AG04450 (cell line): ENCODE measurements around the gene VWF. TPM values are rescaled to one million over a fixed set of nuclear protein-coding genes. Genes with fewer than 3 reads are reported as not detected.

ENCODE experiments used
- CTCF ChIA-PET: fragments of 300-600, 350-600 bp; formaldehyde crosslinking; extraction: SDS; loops from one replicate; lab custom pipeline; 2022; ENCODE audit warnings: antibody characterized with exemption, inconsistent platforms; lab: Charles Lee
- POLR2A ChIA-PET: fragments of 350-600 bp; formaldehyde crosslinking; extraction: SDS; loops from one replicate; lab custom pipeline; 2021; ENCODE audit warnings: antibody characterized with exemption, inconsistent platforms; lab: Yijun Ruan, JAX
- DNase-seq: peaks from one replicate; pipeline ENCODE4 v3.0.0-alpha.2; 2011; ENCODE audit warnings: low read depth, low spot score
- H3K27ac ChIP-seq: one replicate; pipeline ENCODE4 v1.5.1; 2012; ENCODE audit warnings: low read depth, low read length, control low read depth
- H3K27me3 ChIP-seq: one replicate; pipeline ENCODE4 v1.6.0; 2012; ENCODE audit warnings: low read length; ENCODE audit not compliant: control insufficient read depth, insufficient read depth
- H3K4me3 ChIP-seq: 2 replicates; pipeline ENCODE4 v1.5.1; 2011; ENCODE audit warnings: mild to moderate bottlenecking, low read depth, low read length, control low read depth
- H3K9me3 ChIP-seq: 2 replicates; pipeline ENCODE4 v1.5.1; 2012; ENCODE audit warnings: low read length; ENCODE audit not compliant: control insufficient read depth, insufficient read depth
- CTCF ChIP-seq: IDR thresholded peaks from 2 replicates; pipeline ENCODE4 v1.5.1; 2011; ENCODE audit warnings: low read depth, low read length, control low read depth, inconsistent platforms
- polyA plus RNA-seq: library from polyadenylated mRNA; depleted of rRNA; stranded (reverse); fragments of >200 nt; gene quantifications from 2 replicates; pipeline ENCODE4 v1.2.3, GENCODE V29; 2011

The VWF gene
- polyA plus RNA-seq, 1 experiment, result 0.35 TPM

- no peak overlapping the region for H3K4me3 ChIP-seq
- H3K27me3 ChIP-seq, result peaks cover 37% of the 10 kb centered on the region
- TF ChIP-seq CTCF, result no peak
- CTCF ChIA-PET, result interaction anchor here (0.7 to 1.0 kb wide), 2 partner anchors 46 to 1086 kb away, joined by 3 read pairs; no protein-coding TSS in a partner anchor
- POLR2A ChIA-PET, result no interaction called here
- H3K9me3 ChIP-seq, result peaks cover 4% of the 10 kb centered on the region; the same call in 1 of the 2 replicates
- DNase-seq, result no peak
- no peak overlapping the region for H3K27ac ChIP-seq
Observed at GRCh38 chr12:5941907-5942306, 182.6 kb downstream of the VWF start.

GRCh38 chr12:5927732-5928516, 196.5 kb downstream of the VWF start:
- TF ChIP-seq CTCF, result no peak
- H3K9me3 ChIP-seq, result no peaks in the 10 kb centered on the region; the same call in none of the 2 replicates
- no peak for DNase-seq
- H3K4me3 ChIP-seq, result no peak overlapping the region
- H3K27ac ChIP-seq, result no peak overlapping the region
- ChIA-PET CTCF (no interaction called here), POLR2A (no interaction called here)
- peaks cover 4% of the 10 kb centered on the region for H3K27me3 ChIP-seq

GRCh38 chr12:5925646-5926045, 198.8 kb downstream of the VWF start:
- no peak for TF ChIP-seq CTCF
- ChIA-PET POLR2A (no interaction called here), CTCF (no interaction called here)
- H3K4me3 ChIP-seq, result no peak overlapping the region
- H3K27me3 ChIP-seq, result peaks cover 4% of the 10 kb centered on the region
- DNase-seq, result no peak
- no peak overlapping the region for H3K27ac ChIP-seq
- no peaks in the 10 kb centered on the region; the same call in none of the 2 replicates for H3K9me3 ChIP-seq

- CTCF ChIA-PET, result no interaction called here
- Histone ChIP-seq H3K27ac (no peak overlapping the region), H3K4me3 (no peak overlapping the region), H3K9me3 (no peaks in the 10 kb centered on the region; the same call in none of the 2 replicates), H3K27me3 (peaks cover 4% of the 10 kb centered on the region)
- POLR2A ChIA-PET, result no interaction called here
- no peak for TF ChIP-seq CTCF
- DNase-seq, result no peak
Observed at GRCh38 chr12:5924342-5924741, 200.1 kb downstream of the VWF start.

GRCh38 chr12:5923751-5924150, 200.7 kb downstream of the VWF start:
- POLR2A ChIA-PET, result no interaction called here
- Histone ChIP-seq H3K27me3 (peaks cover 4% of the 10 kb centered on the region), H3K4me3 (no peak overlapping the region), H3K27ac (no peak overlapping the region), H3K9me3 (no peaks in the 10 kb centered on the region; the same call in none of the 2 replicates)
- CTCF ChIA-PET, result no interaction called here
- no peak for DNase-seq
- TF ChIP-seq CTCF, result no peak
